OCI-LY7 (cell line): Measurements from ENCODE around the gene KRT17. TPM values are rescaled to one million over a fixed set of nuclear protein-coding genes. Genes with fewer than 3 reads are reported as not detected.

ENCODE experiments used
- BruUV-seq: library from RNA; stranded (reverse); fragments of 400-500 nt; replicated peaks from 2 replicates; lab custom pipeline; 2021; lab: Mats Ljungman, UMichigan
- CTCF ChIA-PET: fragments of 300-600 bp; sonication (Branson Sonifier 250); formaldehyde crosslinking; loops from one replicate; lab custom pipeline; 2022; ENCODE audit warnings: antibody characterized with exemption; ENCODE audit not compliant: unreplicated experiment; lab: Charles Lee
- POLR2A ChIA-PET: fragments of 300-600 bp; sonication (Branson Sonifier 250); formaldehyde crosslinking; loops from one replicate; lab custom pipeline; 2022; ENCODE audit warnings: antibody characterized with exemption; lab: Charles Lee
- DNase-seq: peaks from one replicate; pipeline ENCODE4 v3.0.0-alpha.2; 2015; ENCODE audit warnings: low spot score
- H2AFZ ChIP-seq: fragments of 200-600 bp; sonication (generic), shearing (Covaris generic); 2 replicates; pipeline ENCODE4 v1.6.1; 2014; ENCODE audit warnings: mild to moderate bottlenecking, antibody characterized with exemption, low read length, moderate library complexity
- H3K27ac ChIP-seq: fragments of 200-600 bp; sonication (generic); 2 replicates; pipeline ENCODE4 v1.5.1; 2014; ENCODE audit warnings: mixed run types, low read depth, mild to moderate bottlenecking, moderate library complexity, low read length, inconsistent platforms; ENCODE audit not compliant: poor library complexity, severe bottlenecking
- H3K36me3 ChIP-seq: fragments of 200-600 bp; sonication (generic); 2 replicates; pipeline ENCODE4 v1.6.1; 2014; ENCODE audit warnings: mild to moderate bottlenecking, antibody characterized with exemption, low read length, moderate library complexity, mixed read lengths; ENCODE audit not compliant: insufficient read depth
- H3K4me1 ChIP-seq: fragments of 200-600 bp; sonication (generic); 2 replicates; pipeline ENCODE4 v1.5.1; 2014; ENCODE audit warnings: mild to moderate bottlenecking, low read length; ENCODE audit not compliant: insufficient read depth, poor library complexity, severe bottlenecking
- H3K4me2 ChIP-seq: fragments of 200-600 bp; sonication (generic); 2 replicates; pipeline ENCODE4 v1.6.1; 2014; ENCODE audit warnings: mild to moderate bottlenecking, low read length
- H3K4me3 ChIP-seq: fragments of 200-600 bp; sonication (generic); 2 replicates; pipeline ENCODE4 v1.5.1; 2014; ENCODE audit warnings: mild to moderate bottlenecking, low read depth, low read length; ENCODE audit not compliant: poor library complexity, severe bottlenecking
- H3K79me2 ChIP-seq: fragments of 200-600 bp; sonication (generic); 2 replicates; pipeline ENCODE4 v1.6.1; 2016; ENCODE audit warnings: low read depth, mild to moderate bottlenecking, low read length, moderate library complexity, mixed read lengths; ENCODE audit not compliant: insufficient read depth
- H3K9me2 ChIP-seq: fragments of 200-600 bp; sonication (generic); 2 replicates; pipeline ENCODE4 v1.6.1; 2016; ENCODE audit warnings: mild to moderate bottlenecking, low read length, mixed read lengths; ENCODE audit not compliant: insufficient read depth
- H3K9me3 ChIP-seq: fragments of 200-600 bp; sonication (generic); 2 replicates; pipeline ENCODE4 v1.6.1; 2014; ENCODE audit warnings: mild to moderate bottlenecking, mixed run types, low read length, mixed read lengths
- H4K20me1 ChIP-seq: fragments of 200-600 bp; sonication (generic); 2 replicates; pipeline ENCODE4 v1.6.1; 2014; ENCODE audit warnings: mild to moderate bottlenecking, antibody characterized with exemption, low read length, moderate library complexity, mixed read lengths; ENCODE audit not compliant: insufficient read depth
- CTCF ChIP-seq: fragments of 200-600 bp; sonication (generic); conservative IDR thresholded peaks from 2 replicates; pipeline ENCODE4 v1.5.1; 2014; ENCODE audit warnings: mild to moderate bottlenecking, antibody characterized with exemption, low read length, moderate library complexity, mixed read lengths
- EZH2phosphoT487 ChIP-seq: fragments of 200-600 bp; sonication (generic); IDR thresholded peaks from 2 replicates; pipeline ENCODE4 v1.6.1; 2018; ENCODE audit warnings: low read depth, borderline replicate concordance, mild to moderate bottlenecking, mixed run types, antibody characterized with exemption, low read length, moderate library complexity, mixed read lengths
- intact Hi-C: fragments of 100-400 bp; cut with micrococcal nuclease; formaldehyde crosslinking; loops from one replicate; pipeline ENCODE4 v1.10.0; 2022; ENCODE audit not compliant: unreplicated experiment
- total RNA-seq, 2 experiments: library from RNA; depleted of rRNA in 1 of 2; stranded (reverse); fragments of >200 nt in 1 of 2; shearing (Covaris generic) in 1 of 2; gene quantifications; 2 replicates each; pipeline ENCODE4 v1.2.3, GENCODE V29; 2014 to 2022

The KRT17 gene
- total RNA-seq, 2 experiments from 2014 or later, result 2.1 TPM; not detected in 1

GRCh38 chr17:41595585-41595984, 28.8 kb downstream of the KRT17 start:
- BruUV-seq, result no TSS peak

GRCh38 chr17:41594363-41594915, 29.9 kb downstream of the KRT17 start:
- ChIA-PET POLR2A (interaction anchor here (0.6 kb wide), 1 partner anchor 15 kb away, joined by 7 read pairs; no protein-coding TSS in a partner anchor), CTCF (no interaction called here)
- intact Hi-C loops, result no loop called here
- DNase-seq, result no peak
- Histone ChIP-seq H3K9me3 (no peaks in the 10 kb centered on the region), H3K4me1 (no peaks in the 10 kb centered on the region), H3K36me3 (no peaks in the 10 kb centered on the region), H3K4me2 (no peak overlapping the region), H3K9me2 (no peaks in the 10 kb centered on the region), H4K20me1 (no peaks in the 10 kb centered on the region), H3K27ac (no peak overlapping the region), H3K79me2 (no peaks in the 10 kb centered on the region), H3K4me3 (no peak overlapping the region), H2AFZ (no peak overlapping the region)
- no TSS peak for BruUV-seq
- TF ChIP-seq CTCF (no peak), EZH2phosphoT487 (no peak)

More at GRCh38 chr17:41595585-41595984, 28.8 kb downstream of the KRT17 start:
- TF ChIP-seq CTCF (no peak), EZH2phosphoT487 (no peak)
- Histone ChIP-seq H3K79me2 (no peaks in the 10 kb centered on the region), H3K4me3 (no peak overlapping the region), H2AFZ (no peak overlapping the region), H4K20me1 (no peaks in the 10 kb centered on the region), H3K4me1 (no peaks in the 10 kb centered on the region), H3K9me2 (no peaks in the 10 kb centered on the region), H3K36me3 (no peaks in the 10 kb centered on the region), H3K4me2 (no peak overlapping the region), H3K9me3 (no peaks in the 10 kb centered on the region), H3K27ac (no peak overlapping the region)
- POLR2A ChIA-PET, result no interaction called here
- CTCF ChIA-PET, result no interaction called here
- DNase-seq, result no peak
- intact Hi-C loops, result no loop called here

- ChIA-PET POLR2A (no interaction called here), CTCF (interaction anchor here (0.5 kb wide), 1 partner anchor 70 kb away, joined by 4 read pairs; no protein-coding TSS in a partner anchor)
Observed at GRCh38 chr17:41593306-41593981, 30.9 kb downstream of the KRT17 start.

More at GRCh38 chr17:41593306-41593981, 30.9 kb downstream of the KRT17 start:
- BruUV-seq, result no TSS peak
- H3K36me3 ChIP-seq, result no peaks in the 10 kb centered on the region
- no peaks in the 10 kb centered on the region for H3K9me3 ChIP-seq
- H2AFZ ChIP-seq, result no peak overlapping the region
- no peak overlapping the region for H3K4me3 ChIP-seq
- H3K79me2 ChIP-seq, result no peaks in the 10 kb centered on the region
- TF ChIP-seq EZH2phosphoT487 (no peak), CTCF (no peak)
- no peaks in the 10 kb centered on the region for H3K9me2 ChIP-seq
- H4K20me1 ChIP-seq, result no peaks in the 10 kb centered on the region
- intact Hi-C loops, result no loop called here
- no peak overlapping the region for H3K27ac ChIP-seq
- DNase-seq, result no peak
- H3K4me1 ChIP-seq, result no peaks in the 10 kb centered on the region
- H3K4me2 ChIP-seq, result no peak overlapping the region
